Mesothelial cell of epicardium (in vitro differentiated cells): ENCODE results near the gene PIGM. TPM values are rescaled to one million over a fixed set of nuclear protein-coding genes. Genes with fewer than 3 reads are reported as not detected.

ENCODE experiments used
- DNase-seq, 2 experiments: peaks; one replicate each; pipeline ENCODE4 v3.0.0; 2021; ENCODE audit warnings: low spot score in 2 of 2; ENCODE audit not compliant: unreplicated experiment in 2 of 2
- H3K27ac Mint-ChIP-seq: 2 replicates; pipeline ENCODE4 v1.8.0; 2021; ENCODE audit warnings: mixed read lengths
- H3K27me3 Mint-ChIP-seq: 2 replicates; pipeline ENCODE4 v1.8.0; 2021; ENCODE audit warnings: low read depth, mixed read lengths
- H3K36me3 Mint-ChIP-seq: 2 replicates; pipeline ENCODE4 v1.8.0; 2021; ENCODE audit warnings: mixed read lengths
- H3K4me1 Mint-ChIP-seq: 2 replicates; pipeline ENCODE4 v1.8.0; 2021; ENCODE audit warnings: mixed read lengths
- H3K4me3 Mint-ChIP-seq: 2 replicates; pipeline ENCODE4 v1.8.0; 2021; ENCODE audit warnings: mild to moderate bottlenecking, moderate library complexity, mixed read lengths
- H3K9me3 Mint-ChIP-seq: 2 replicates; pipeline ENCODE4 v1.8.0; 2021; ENCODE audit warnings: mixed read lengths
- CTCF ChIP-seq: fragments of 200-600 bp; sonication (generic); IDR thresholded peaks from one replicate; pipeline ENCODE4 v1.5.0; 2021; ENCODE audit warnings: antibody characterized with exemption; ENCODE audit not compliant: unreplicated experiment
- total RNA-seq: library from RNA; stranded (reverse); gene quantifications from 3 replicates; pipeline ENCODE4 v1.2.1, GENCODE V29; 2021

The PIGM gene
- total RNA-seq, 1 donor from 2014 or later = 17.9 TPM

DNA sequence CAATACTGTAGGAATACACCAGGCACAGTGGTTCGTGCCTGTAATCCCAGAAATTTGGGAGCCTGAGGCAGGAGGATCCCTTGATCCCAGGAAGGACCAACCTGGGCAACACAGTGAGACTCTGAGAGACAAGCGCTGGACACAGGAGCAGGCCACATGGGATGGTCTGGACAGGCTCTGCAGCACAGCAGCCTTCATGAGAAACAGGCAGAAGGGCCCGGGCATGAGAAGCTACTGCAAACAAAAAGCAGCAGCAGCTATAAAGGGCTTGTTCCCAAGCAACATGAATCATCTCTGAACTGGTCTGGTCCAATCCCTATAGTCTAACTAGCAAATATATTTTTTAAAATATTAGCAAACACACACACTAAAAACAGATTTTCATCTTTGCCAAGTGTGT lies 42.2 kb downstream of the PIGM start:
- no peaks in the 10 kb centered on the region for H3K4me1 Mint-ChIP-seq
- TF ChIP-seq CTCF = no peak
- no peaks in the 10 kb centered on the region for H3K9me3 Mint-ChIP-seq
- peaks cover 2% of the 10 kb centered on the region for H3K27me3 Mint-ChIP-seq
- H3K27ac Mint-ChIP-seq = no peak overlapping the region
- no peak for DNase-seq
- H3K36me3 Mint-ChIP-seq = no peaks in the 10 kb centered on the region
- no peak overlapping the region for H3K4me3 Mint-ChIP-seq

- no peak for TF ChIP-seq CTCF
- no peaks in the 10 kb centered on the region for H3K4me1 Mint-ChIP-seq
- no peak for DNase-seq
- no peak overlapping the region for H3K4me3 Mint-ChIP-seq
- H3K27ac Mint-ChIP-seq = no peak overlapping the region
- no peaks in the 10 kb centered on the region for H3K9me3 Mint-ChIP-seq
- H3K36me3 Mint-ChIP-seq = no peaks in the 10 kb centered on the region
- peaks cover 9% of the 10 kb centered on the region for H3K27me3 Mint-ChIP-seq
These were observed 43.8 kb downstream of the PIGM start for GRCh38 chr1:159988006-159988405.

DNA sequence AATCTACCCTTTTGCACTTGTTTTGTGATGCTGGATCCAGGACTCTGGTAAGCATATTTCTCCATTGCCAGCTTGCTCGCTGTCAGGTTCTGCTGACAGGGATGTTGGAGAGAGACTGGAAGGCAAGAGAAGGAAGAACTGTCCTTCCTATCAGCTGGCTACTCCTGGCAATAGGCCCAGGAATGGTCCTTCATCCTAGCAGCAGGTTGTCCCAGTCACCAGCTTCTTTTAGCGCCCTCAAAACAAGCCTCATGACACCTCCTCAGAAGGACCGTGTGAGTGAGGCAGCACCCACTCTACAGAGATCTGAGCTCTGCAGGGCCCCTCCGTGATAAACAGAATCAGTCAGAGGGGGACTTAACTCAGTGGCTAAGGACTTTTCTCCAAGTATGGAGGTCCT lies 44.6 kb downstream of the PIGM start:
- no peak for TF ChIP-seq CTCF
- no peak for DNase-seq
- H3K4me1 Mint-ChIP-seq = no peaks in the 10 kb centered on the region
- peaks cover 14% of the 10 kb centered on the region for H3K27me3 Mint-ChIP-seq
- no peak overlapping the region for H3K27ac Mint-ChIP-seq
- no peaks in the 10 kb centered on the region for H3K36me3 Mint-ChIP-seq
- no peak overlapping the region for H3K4me3 Mint-ChIP-seq
- no peaks in the 10 kb centered on the region for H3K9me3 Mint-ChIP-seq

DNA sequence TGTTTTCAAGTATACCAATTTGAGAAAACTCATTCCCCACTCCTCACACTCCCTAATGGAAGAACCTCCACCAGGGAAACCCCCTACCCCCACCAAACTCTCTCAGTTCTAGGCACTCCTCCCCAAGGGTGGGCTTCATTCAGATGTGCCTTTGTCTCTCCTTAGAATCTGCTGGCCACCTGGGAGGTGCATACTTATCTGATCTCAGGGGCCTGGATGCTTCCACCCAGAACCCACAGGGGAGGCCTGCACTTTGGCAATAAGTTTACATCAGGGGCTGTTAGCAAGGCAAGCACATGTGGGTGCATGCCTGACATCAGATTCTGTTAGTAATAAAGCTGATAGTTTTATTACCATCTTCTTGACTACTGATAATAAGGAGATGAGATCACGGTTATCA lies 45.3 kb downstream of the PIGM start:
- no peak overlapping the region for H3K4me3 Mint-ChIP-seq
- H3K27ac Mint-ChIP-seq = no peak overlapping the region
- DNase-seq = no peak
- no peaks in the 10 kb centered on the region for H3K36me3 Mint-ChIP-seq
- no peaks in the 10 kb centered on the region for H3K9me3 Mint-ChIP-seq
- no peaks in the 10 kb centered on the region for H3K4me1 Mint-ChIP-seq
- H3K27me3 Mint-ChIP-seq = peaks cover 18% of the 10 kb centered on the region
- no peak for TF ChIP-seq CTCF

DNA sequence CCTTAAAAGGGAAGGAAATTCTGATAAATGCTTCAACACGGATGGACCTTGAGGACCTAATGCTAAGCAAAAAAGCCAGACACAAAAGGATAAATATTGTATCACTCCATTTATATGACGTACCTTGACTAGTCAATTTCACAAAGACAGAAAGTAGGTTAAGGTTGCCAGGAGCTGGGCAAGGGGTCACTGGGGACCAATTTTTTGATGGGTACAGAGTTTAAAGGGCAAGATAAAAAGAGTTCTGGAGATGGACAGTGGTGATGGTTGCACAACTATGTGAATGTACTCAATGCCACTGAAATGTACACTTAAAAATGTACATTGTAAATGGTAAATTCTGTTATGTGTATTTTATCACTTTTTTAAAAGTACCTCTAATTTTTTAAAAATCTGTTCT lies 45.7 kb downstream of the PIGM start:
- Mint-ChIP-seq H3K36me3 (no peaks in the 10 kb centered on the region), H3K27ac (no peak overlapping the region), H3K4me1 (no peaks in the 10 kb centered on the region), H3K9me3 (no peaks in the 10 kb centered on the region), H3K27me3 (peaks cover 18% of the 10 kb centered on the region), H3K4me3 (no peak overlapping the region)
- TF ChIP-seq CTCF = no peak
- DNase-seq = no peak

- TF ChIP-seq CTCF = no peak
- Mint-ChIP-seq H3K27ac (no peak overlapping the region), H3K9me3 (no peaks in the 10 kb centered on the region), H3K27me3 (peaks cover 23% of the 10 kb centered on the region), H3K4me1 (no peaks in the 10 kb centered on the region), H3K36me3 (no peaks in the 10 kb centered on the region), H3K4me3 (no peak overlapping the region)
- no peak for DNase-seq
These were observed 46.3 kb downstream of the PIGM start for GRCh38 chr1:159985473-159985872.
